HCT116 (cell line): ENCODE data around the gene CDRT15L2. TPM values are rescaled to one million over a fixed set of nuclear protein-coding genes. Genes with fewer than 3 reads are reported as not detected.
"Not testable (repeated sequence)": the region's sequence is repeated elsewhere in the genome, so short reads cannot be mapped to it uniquely, and the experiment has no call there.

Experiments
- ATAC-seq: fragments of 200-7000 bp; cut with Tn5 transposase; 2 replicates; pipeline ENCODE4 v1.9.1; 2020; ENCODE audit warnings: mild to moderate bottlenecking, moderate library complexity
- BruUV-seq: library from RNA; stranded (reverse); fragments of 400-500 nt; replicated peaks from 2 replicates; lab custom pipeline; 2021; lab: Mats Ljungman, UMichigan
- CTCF ChIA-PET: fragments of 300-600 bp; sonication (Branson Sonifier 250); formaldehyde crosslinking; loops from one replicate; lab custom pipeline; 2021; ENCODE audit warnings: antibody characterized with exemption; lab: Charles Lee
- POLR2A ChIA-PET: fragments of 300-600, 350-600 bp; sonication (Branson Sonifier 250); formaldehyde crosslinking; loops from one replicate; lab custom pipeline; 2021; ENCODE audit warnings: antibody characterized with exemption; lab: Charles Lee
- RAD21 ChIA-PET, 2 experiments: fragments of 300-600 bp; sonication (Branson Sonifier 250); formaldehyde crosslinking; loops; one replicate each; lab custom pipeline; 2023; ENCODE audit warnings: low total read pairs in 2 of 2; ENCODE audit not compliant: uncharacterized antibody in 2 of 2, unreplicated experiment in 2 of 2, low non-redundant PET in 1 of 2; lab: Charles Lee
- DNase-seq: peaks from one replicate; pipeline ENCODE4 v3.0.0-alpha.2; 2010; ENCODE audit warnings: low read depth, low spot score
- H2AFZ ChIP-seq: fragments of 200-600 bp; shearing (Covaris generic), sonication (generic); 2 replicates; pipeline ENCODE4 v1.6.1; 2017; ENCODE audit warnings: low read depth, mixed run types, mixed read lengths, antibody characterized with exemption, low read length; ENCODE audit not compliant: poor library complexity, severe bottlenecking
- H3K27ac ChIP-seq: 2 replicates; pipeline ENCODE4 v1.5.1; 2012; ENCODE audit warnings: low read depth, low read length
- H3K27me3 ChIP-seq: fragments of 200-600 bp; sonication (generic); 2 replicates; pipeline ENCODE4 v1.6.1; 2016; ENCODE audit warnings: mixed run types, low read length, mixed read lengths; ENCODE audit not compliant: insufficient read depth
- H3K36me3 ChIP-seq, 2 experiments: fragments of 200-500 bp in 1 of 2; fragments of 200-600 bp in 1 of 2; sonication (Bioruptor generic) in 1 of 2; sonication (generic) in 1 of 2; 2 replicates each; pipeline versions ENCODE4 v1.5.1 to v1.6.1; 2014 to 2016; ENCODE audit warnings: low read length in 2 of 2, inconsistent platforms in 1 of 2, mixed read lengths in 1 of 2, mixed run types in 1 of 2; ENCODE audit not compliant: insufficient read depth in 2 of 2, control insufficient read depth in 1 of 2
- H3K4me1 ChIP-seq, 2 experiments: fragments of 200-600 bp in 1 of 2; sonication (generic) in 1 of 2; 2 replicates each; pipeline versions ENCODE4 v1.5.1 to v1.6.1; 2012 to 2017; ENCODE audit warnings: low read length in 2 of 2, inconsistent platforms in 1 of 2, mild to moderate bottlenecking in 1 of 2, mixed read lengths in 1 of 2, mixed run types in 1 of 2, moderate library complexity in 1 of 2; ENCODE audit not compliant: insufficient read depth in 2 of 2, control insufficient read depth in 1 of 2
- H3K4me2 ChIP-seq: fragments of 200-600 bp; sonication (generic); 2 replicates; pipeline ENCODE4 v1.6.1; 2017; ENCODE audit warnings: mixed run types, low read length, mixed read lengths
- H3K4me3 ChIP-seq, 2 experiments: fragments of 200-600 bp in 1 of 2; sonication (generic) in 1 of 2; replicated peaks in 1 of 2; 2 replicates each; pipeline ENCODE4 v1.5.1; 2011 to 2016; ENCODE audit warnings: low read length in 2 of 2, control low read depth in 1 of 2, low read depth in 1 of 2, mild to moderate bottlenecking in 1 of 2, mixed read lengths in 1 of 2, mixed run types in 1 of 2
- H3K79me2 ChIP-seq: fragments of 200-600 bp; sonication (generic); 2 replicates; pipeline ENCODE4 v1.6.1; 2017; ENCODE audit warnings: mild to moderate bottlenecking, mixed run types, low read length, moderate library complexity, mixed read lengths; ENCODE audit not compliant: insufficient read depth
- H3K9ac ChIP-seq: fragments of 200-600 bp; sonication (generic); 2 replicates; pipeline ENCODE4 v1.6.1; 2016; ENCODE audit warnings: low read length, mixed read lengths
- H3K9me2 ChIP-seq: fragments of 200-600 bp; sonication (generic), shearing (Covaris generic); 2 replicates; pipeline ENCODE4 v1.6.1; 2017; ENCODE audit warnings: mixed run types, mild to moderate bottlenecking, moderate library complexity; ENCODE audit not compliant: insufficient read depth
- H3K9me3 ChIP-seq, 2 experiments: fragments of 200-500 bp in 1 of 2; fragments of 200-600 bp in 1 of 2; sonication (Bioruptor generic) in 1 of 2; sonication (generic) in 1 of 2; 2 replicates each; pipeline ENCODE4 v1.6.1; 2014 to 2017; ENCODE audit warnings: low read length in 2 of 2, mixed read lengths in 2 of 2, inconsistent platforms in 1 of 2, low read depth in 1 of 2, mild to moderate bottlenecking in 1 of 2, mixed run types in 1 of 2, moderate library complexity in 1 of 2; ENCODE audit not compliant: control insufficient read depth in 1 of 2, insufficient read depth in 1 of 2
- H4K20me1 ChIP-seq: fragments of 200-600 bp; sonication (generic), shearing (Covaris generic); 2 replicates; pipeline ENCODE4 v1.6.1; 2017; ENCODE audit warnings: mixed run types, mild to moderate bottlenecking, moderate library complexity; ENCODE audit not compliant: insufficient read depth
- EZH2 ChIP-seq: fragments of 200-600 bp; sonication (generic); IDR thresholded peaks from 2 replicates; pipeline ENCODE4 v1.6.1; 2017; ENCODE audit warnings: antibody characterized with exemption, mixed run types
- EZH2phosphoT487 ChIP-seq: fragments of 200-600 bp; IDR thresholded peaks from 2 replicates; pipeline ENCODE4 v1.6.1; 2018; ENCODE audit warnings: antibody characterized with exemption, borderline replicate concordance
- JUND ChIP-seq: IDR thresholded peaks from 2 replicates; pipeline ENCODE4 v1.6.1; 2012
- POLR2A ChIP-seq: IDR thresholded peaks from 2 replicates; pipeline ENCODE4 v1.7.0; 2011; ENCODE audit warnings: borderline replicate concordance; ENCODE audit not compliant: insufficient read depth, insufficient read length; ENCODE audit errors: extremely low read depth
- POLR2AphosphoS5 ChIP-seq: IDR thresholded peaks from 2 replicates; pipeline ENCODE4 v1.6.1; 2011; ENCODE audit warnings: mild to moderate bottlenecking, low read depth, low read length, moderate library complexity
- SP1 ChIP-seq: IDR thresholded peaks from 2 replicates; pipeline ENCODE4 v1.6.1; 2012; ENCODE audit warnings: low read depth
- TCF7L2 ChIP-seq: IDR thresholded peaks from 2 replicates; pipeline ENCODE4 v1.7.0; 2011; ENCODE audit warnings: borderline replicate concordance, inconsistent platforms; ENCODE audit not compliant: insufficient read depth, insufficient read length; ENCODE audit errors: extremely low read depth
- ZFX ChIP-seq: fragments of 450-650 bp; IDR thresholded peaks from 2 replicates; pipeline ENCODE4 v1.6.1; 2017
- intact Hi-C: fragments of 100-400 bp; cut with micrococcal nuclease; formaldehyde crosslinking; loops from 2 replicates; pipeline ENCODE4 v1.10.0; 2022
- total RNA-seq: library from RNA; stranded (reverse); gene quantifications from one replicate; pipeline ENCODE4 v1.2.1, GENCODE V29; 2021; ENCODE audit not compliant: unreplicated experiment
- TF ChIP-seq, protein P1 (sequence below): IDR thresholded peaks from 2 replicates; pipeline ENCODE4 v1.6.1; 2011; ENCODE audit warnings: mild to moderate bottlenecking, low read length, moderate library complexity; ENCODE audit not compliant: insufficient replicate concordance; ENCODE audit errors: extremely low read depth
- TF ChIP-seq, protein P2 (sequence below): IDR thresholded peaks from 2 replicates; pipeline ENCODE4 v1.6.1; 2012
- TF ChIP-seq, protein P3 (sequence below): IDR thresholded peaks from 2 replicates; pipeline ENCODE4 v1.6.1; 2012; ENCODE audit warnings: low read depth

The CDRT15L2 gene
- total RNA-seq, 1 experiment from 2014 or later: not detected

DNA sequence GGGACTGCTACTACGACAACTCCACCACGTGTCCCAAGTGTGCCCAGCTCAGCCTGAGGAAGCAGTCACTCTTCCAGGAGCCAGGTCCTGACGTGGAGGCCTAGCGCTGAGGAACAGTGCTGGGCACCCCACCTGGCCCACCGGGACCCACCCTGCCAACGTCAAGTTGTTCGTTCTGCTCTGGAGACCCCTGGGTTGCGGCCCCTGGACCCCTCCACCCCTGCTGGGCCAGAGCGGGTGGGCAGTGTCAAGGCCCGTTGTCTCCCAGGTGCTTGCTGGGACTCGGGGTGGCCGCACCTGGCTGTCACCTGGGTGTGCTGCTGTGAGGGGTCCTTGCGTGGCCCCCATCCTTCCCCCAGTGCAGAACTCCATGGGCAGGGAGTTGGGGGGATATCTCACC, 34.4 kb downstream of the CDRT15L2 start:
- no TSS peak for BruUV-seq
- no peak for DNase-seq
- TF ChIP-seq SP1 (no peak), EZH2 (no peak), POLR2AphosphoS5 (no peak), EZH2phosphoT487 (no peak), ZFX (no peak), JUND (no peak), TCF7L2 (no peak), POLR2A (no peak)
- TF ChIP-seq, protein P1, sequence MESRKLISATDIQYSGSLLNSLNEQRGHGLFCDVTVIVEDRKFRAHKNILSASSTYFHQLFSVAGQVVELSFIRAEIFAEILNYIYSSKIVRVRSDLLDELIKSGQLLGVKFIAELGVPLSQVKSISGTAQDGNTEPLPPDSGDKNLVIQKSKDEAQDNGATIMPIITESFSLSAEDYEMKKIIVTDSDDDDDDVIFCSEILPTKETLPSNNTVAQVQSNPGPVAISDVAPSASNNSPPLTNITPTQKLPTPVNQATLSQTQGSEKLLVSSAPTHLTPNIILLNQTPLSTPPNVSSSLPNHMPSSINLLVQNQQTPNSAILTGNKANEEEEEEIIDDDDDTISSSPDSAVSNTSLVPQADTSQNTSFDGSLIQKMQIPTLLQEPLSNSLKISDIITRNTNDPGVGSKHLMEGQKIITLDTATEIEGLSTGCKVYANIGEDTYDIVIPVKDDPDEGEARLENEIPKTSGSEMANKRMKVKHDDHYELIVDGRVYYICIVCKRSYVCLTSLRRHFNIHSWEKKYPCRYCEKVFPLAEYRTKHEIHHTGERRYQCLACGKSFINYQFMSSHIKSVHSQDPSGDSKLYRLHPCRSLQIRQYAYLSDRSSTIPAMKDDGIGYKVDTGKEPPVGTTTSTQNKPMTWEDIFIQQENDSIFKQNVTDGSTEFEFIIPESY: no peak
- TF ChIP-seq, protein P2, sequence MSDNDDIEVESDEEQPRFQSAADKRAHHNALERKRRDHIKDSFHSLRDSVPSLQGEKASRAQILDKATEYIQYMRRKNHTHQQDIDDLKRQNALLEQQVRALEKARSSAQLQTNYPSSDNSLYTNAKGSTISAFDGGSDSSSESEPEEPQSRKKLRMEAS: no peak
- TF ChIP-seq, protein P3, sequence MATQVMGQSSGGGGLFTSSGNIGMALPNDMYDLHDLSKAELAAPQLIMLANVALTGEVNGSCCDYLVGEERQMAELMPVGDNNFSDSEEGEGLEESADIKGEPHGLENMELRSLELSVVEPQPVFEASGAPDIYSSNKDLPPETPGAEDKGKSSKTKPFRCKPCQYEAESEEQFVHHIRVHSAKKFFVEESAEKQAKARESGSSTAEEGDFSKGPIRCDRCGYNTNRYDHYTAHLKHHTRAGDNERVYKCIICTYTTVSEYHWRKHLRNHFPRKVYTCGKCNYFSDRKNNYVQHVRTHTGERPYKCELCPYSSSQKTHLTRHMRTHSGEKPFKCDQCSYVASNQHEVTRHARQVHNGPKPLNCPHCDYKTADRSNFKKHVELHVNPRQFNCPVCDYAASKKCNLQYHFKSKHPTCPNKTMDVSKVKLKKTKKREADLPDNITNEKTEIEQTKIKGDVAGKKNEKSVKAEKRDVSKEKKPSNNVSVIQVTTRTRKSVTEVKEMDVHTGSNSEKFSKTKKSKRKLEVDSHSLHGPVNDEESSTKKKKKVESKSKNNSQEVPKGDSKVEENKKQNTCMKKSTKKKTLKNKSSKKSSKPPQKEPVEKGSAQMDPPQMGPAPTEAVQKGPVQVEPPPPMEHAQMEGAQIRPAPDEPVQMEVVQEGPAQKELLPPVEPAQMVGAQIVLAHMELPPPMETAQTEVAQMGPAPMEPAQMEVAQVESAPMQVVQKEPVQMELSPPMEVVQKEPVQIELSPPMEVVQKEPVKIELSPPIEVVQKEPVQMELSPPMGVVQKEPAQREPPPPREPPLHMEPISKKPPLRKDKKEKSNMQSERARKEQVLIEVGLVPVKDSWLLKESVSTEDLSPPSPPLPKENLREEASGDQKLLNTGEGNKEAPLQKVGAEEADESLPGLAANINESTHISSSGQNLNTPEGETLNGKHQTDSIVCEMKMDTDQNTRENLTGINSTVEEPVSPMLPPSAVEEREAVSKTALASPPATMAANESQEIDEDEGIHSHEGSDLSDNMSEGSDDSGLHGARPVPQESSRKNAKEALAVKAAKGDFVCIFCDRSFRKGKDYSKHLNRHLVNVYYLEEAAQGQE: no peak
- Histone ChIP-seq H3K9ac (no peak overlapping the region), H3K4me1 (no peaks in the 10 kb centered on the region), H3K4me3 (no peak overlapping the region), H3K9me3 (no peaks in the 10 kb centered on the region), H2AFZ (no peak overlapping the region), H3K9me2 (no peaks in the 10 kb centered on the region), H4K20me1 (no peaks in the 10 kb centered on the region), H3K4me2 (no peak overlapping the region), H3K27me3 (no peaks in the 10 kb centered on the region), H3K79me2 (no peaks in the 10 kb centered on the region), H3K27ac (no peak overlapping the region), H3K36me3 (no peaks in the 10 kb centered on the region)
- ChIA-PET RAD21 (no interaction called here), CTCF (no interaction called here), POLR2A (no interaction called here)
- no peak for ATAC-seq
- intact Hi-C loops: no loop called here

DNA sequence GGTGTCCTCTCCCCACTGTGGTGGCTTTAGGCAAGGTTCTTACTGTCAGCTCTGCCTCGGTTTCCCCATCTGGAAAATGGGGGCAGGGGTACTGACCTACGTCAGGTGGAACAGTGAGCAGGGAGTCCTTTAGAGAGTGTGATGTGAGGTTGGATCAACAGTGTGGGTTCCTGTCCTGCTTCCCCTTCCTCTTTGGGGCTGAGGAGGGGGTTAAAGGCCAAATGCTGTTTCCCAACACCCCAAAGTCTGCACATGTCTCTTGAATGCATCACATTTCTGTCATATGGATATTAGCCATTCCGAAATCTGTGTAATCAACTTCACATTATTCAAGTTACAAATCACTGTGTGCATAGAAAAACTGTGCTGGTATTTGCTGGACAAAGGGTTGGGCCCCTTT, 35.9 kb downstream of the CDRT15L2 start:
- BruUV-seq, H4K20me1 ChIP-seq, H3K4me3 ChIP-seq, RAD21 ChIA-PET, H3K9ac ChIP-seq, H3K4me2 ChIP-seq, H3K9me2 ChIP-seq, POLR2A ChIA-PET, CTCF ChIA-PET, H3K36me3 ChIP-seq, H3K27me3 ChIP-seq, H3K79me2 ChIP-seq, intact Hi-C loops, ATAC-seq, H3K27ac ChIP-seq, H2AFZ ChIP-seq, H3K9me3 ChIP-seq, DNase-seq, H3K4me1 ChIP-seq: not testable (repeated sequence)
